ENCODE measurements around the gene KLHL22. TPM values are rescaled to one million over a fixed set of nuclear protein-coding genes. Genes with fewer than 3 reads are reported as not detected.

Gene KLHL22
- total and polyA plus RNA-seq, 4 donors: 2.0 to 20.3 (median 8.7) TPM

- H3K4me1 ChIP-seq (ENCODE audit: control insufficient read depth in 4 of 4, insufficient read depth in 4 of 4, low read length in 3 of 4): no peaks in the 10 kb centered on the region
- H3K36me3 ChIP-seq (ENCODE audit: control insufficient read depth in 4 of 4, insufficient read depth in 3 of 4, low read depth in 1 of 4, low read length in 3 of 4): peaks cover 0 to 22% (median 4%) of the 10 kb centered on the region in 4 donors
- no peak for TF ChIP-seq TAF1 (conservative IDR thresholded peaks at IDR 0.05)
- no peak for TF ChIP-seq REST (IDR thresholded peaks at IDR 0.05)
- TF ChIP-seq FOXA1 (IDR thresholded peaks at IDR 0.05): no peak
- no peak for TF ChIP-seq NR2F2 (IDR thresholded peaks at IDR 0.05)
- no peak for TF ChIP-seq GABPA (IDR thresholded peaks at IDR 0.05 in 1 of 2, conservative IDR thresholded peaks at IDR 0.05 in 1 of 2)
- no peak for TF ChIP-seq EGR1 (IDR thresholded peaks at IDR 0.05; ENCODE audit: low read depth in 2 of 2)
- TF ChIP-seq MAX (IDR thresholded peaks at IDR 0.05): no peak
- no peak for TF ChIP-seq HNF4G (IDR thresholded peaks at IDR 0.05)
- no peak overlapping the region for H3K9ac ChIP-seq (ENCODE audit: low read depth in 1 of 2, low read length in 2 of 2)
- H3K4me3 ChIP-seq (ENCODE audit: low read depth in 1 of 3, low read length in 3 of 3): no peak overlapping the region
- DNase-seq (ENCODE audit: low spot score): no peak
- no peaks in the 10 kb centered on the region for H3K27me3 ChIP-seq (ENCODE audit: control insufficient read depth in 4 of 4, insufficient read depth in 4 of 4, low read length in 3 of 4)
- H3K9me3 ChIP-seq (ENCODE audit: control insufficient read depth in 4 of 4, low read length in 3 of 4): no peaks in the 10 kb centered on the region
- WGBS: 92% methylated on average over 5 of the region's 5 CpGs
- H3K27ac ChIP-seq (ENCODE audit: low read depth in 1 of 2, low read length in 2 of 2): no peak overlapping the region
These were observed 29.9 kb downstream of the KLHL22 start for GRCh38 chr22:20465759-20466077.

- no peak overlapping the region for H3K4me3 ChIP-seq (ENCODE audit: low read depth in 1 of 3, low read length in 3 of 3)
- no peak overlapping the region for H3K9ac ChIP-seq (ENCODE audit: low read depth in 1 of 2, low read length in 2 of 2)
- no peak for TF ChIP-seq REST (IDR thresholded peaks at IDR 0.05)
- TF ChIP-seq NR2F2 (IDR thresholded peaks at IDR 0.05): no peak
- no peak for TF ChIP-seq MAX (IDR thresholded peaks at IDR 0.05)
- no peak for TF ChIP-seq EGR1 (IDR thresholded peaks at IDR 0.05; ENCODE audit: low read depth in 2 of 2)
- TF ChIP-seq HNF4A (conservative IDR thresholded peaks at IDR 0.05): no peak
- no peak for TF ChIP-seq RXRA (IDR thresholded peaks at IDR 0.05)
- TF ChIP-seq HNF4G (IDR thresholded peaks at IDR 0.05): no peak
- TF ChIP-seq SP1 (IDR thresholded peaks at IDR 0.05): no peak
- TF ChIP-seq RAD21 (IDR thresholded peaks at IDR 0.05): no peak
- no peak for TF ChIP-seq YY1 (IDR thresholded peaks at IDR 0.05)
- TF ChIP-seq, protein P1, sequence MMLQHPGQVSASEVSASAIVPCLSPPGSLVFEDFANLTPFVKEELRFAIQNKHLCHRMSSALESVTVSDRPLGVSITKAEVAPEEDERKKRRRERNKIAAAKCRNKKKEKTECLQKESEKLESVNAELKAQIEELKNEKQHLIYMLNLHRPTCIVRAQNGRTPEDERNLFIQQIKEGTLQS (IDR thresholded peaks at IDR 0.05): no peak
- TF ChIP-seq, protein P2, sequence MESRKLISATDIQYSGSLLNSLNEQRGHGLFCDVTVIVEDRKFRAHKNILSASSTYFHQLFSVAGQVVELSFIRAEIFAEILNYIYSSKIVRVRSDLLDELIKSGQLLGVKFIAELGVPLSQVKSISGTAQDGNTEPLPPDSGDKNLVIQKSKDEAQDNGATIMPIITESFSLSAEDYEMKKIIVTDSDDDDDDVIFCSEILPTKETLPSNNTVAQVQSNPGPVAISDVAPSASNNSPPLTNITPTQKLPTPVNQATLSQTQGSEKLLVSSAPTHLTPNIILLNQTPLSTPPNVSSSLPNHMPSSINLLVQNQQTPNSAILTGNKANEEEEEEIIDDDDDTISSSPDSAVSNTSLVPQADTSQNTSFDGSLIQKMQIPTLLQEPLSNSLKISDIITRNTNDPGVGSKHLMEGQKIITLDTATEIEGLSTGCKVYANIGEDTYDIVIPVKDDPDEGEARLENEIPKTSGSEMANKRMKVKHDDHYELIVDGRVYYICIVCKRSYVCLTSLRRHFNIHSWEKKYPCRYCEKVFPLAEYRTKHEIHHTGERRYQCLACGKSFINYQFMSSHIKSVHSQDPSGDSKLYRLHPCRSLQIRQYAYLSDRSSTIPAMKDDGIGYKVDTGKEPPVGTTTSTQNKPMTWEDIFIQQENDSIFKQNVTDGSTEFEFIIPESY (IDR thresholded peaks at IDR 0.05): no peak
- no peak for TF ChIP-seq FOXA1 (IDR thresholded peaks at IDR 0.05)
- no peak for TF ChIP-seq TAF1 (conservative IDR thresholded peaks at IDR 0.05)
- TF ChIP-seq, protein P3, sequence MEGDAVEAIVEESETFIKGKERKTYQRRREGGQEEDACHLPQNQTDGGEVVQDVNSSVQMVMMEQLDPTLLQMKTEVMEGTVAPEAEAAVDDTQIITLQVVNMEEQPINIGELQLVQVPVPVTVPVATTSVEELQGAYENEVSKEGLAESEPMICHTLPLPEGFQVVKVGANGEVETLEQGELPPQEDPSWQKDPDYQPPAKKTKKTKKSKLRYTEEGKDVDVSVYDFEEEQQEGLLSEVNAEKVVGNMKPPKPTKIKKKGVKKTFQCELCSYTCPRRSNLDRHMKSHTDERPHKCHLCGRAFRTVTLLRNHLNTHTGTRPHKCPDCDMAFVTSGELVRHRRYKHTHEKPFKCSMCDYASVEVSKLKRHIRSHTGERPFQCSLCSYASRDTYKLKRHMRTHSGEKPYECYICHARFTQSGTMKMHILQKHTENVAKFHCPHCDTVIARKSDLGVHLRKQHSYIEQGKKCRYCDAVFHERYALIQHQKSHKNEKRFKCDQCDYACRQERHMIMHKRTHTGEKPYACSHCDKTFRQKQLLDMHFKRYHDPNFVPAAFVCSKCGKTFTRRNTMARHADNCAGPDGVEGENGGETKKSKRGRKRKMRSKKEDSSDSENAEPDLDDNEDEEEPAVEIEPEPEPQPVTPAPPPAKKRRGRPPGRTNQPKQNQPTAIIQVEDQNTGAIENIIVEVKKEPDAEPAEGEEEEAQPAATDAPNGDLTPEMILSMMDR (IDR thresholded peaks at IDR 0.05; ENCODE audit: low read depth, low read length, missing input control): no peak
- no peak for TF ChIP-seq GABPA (IDR thresholded peaks at IDR 0.05 in 1 of 2, conservative IDR thresholded peaks at IDR 0.05 in 1 of 2)
- no peak for TF ChIP-seq FOXA2 (IDR thresholded peaks at IDR 0.05)
- TF ChIP-seq JUND (IDR thresholded peaks at IDR 0.05): no peak
- H3K27me3 ChIP-seq (ENCODE audit: control insufficient read depth in 4 of 4, insufficient read depth in 4 of 4, low read length in 3 of 4): no peaks in the 10 kb centered on the region
- no peaks in the 10 kb centered on the region for H3K9me3 ChIP-seq (ENCODE audit: control insufficient read depth in 4 of 4, low read length in 3 of 4)
- DNase-seq (ENCODE audit: low spot score): no peak
- peaks cover 0 to 21% (median 4%) of the 10 kb centered on the region in 4 donors for H3K36me3 ChIP-seq (ENCODE audit: control insufficient read depth in 4 of 4, insufficient read depth in 3 of 4, low read depth in 1 of 4, low read length in 3 of 4)
- H3K4me1 ChIP-seq (ENCODE audit: control insufficient read depth in 4 of 4, insufficient read depth in 4 of 4, low read length in 3 of 4): no peaks in the 10 kb centered on the region
- H3K27ac ChIP-seq (ENCODE audit: low read depth in 1 of 2, low read length in 2 of 2): no peak overlapping the region
- WGBS: 97% methylated on average over 32 of the region's 32 CpGs
These were observed 30.5 kb downstream of the KLHL22 start for GRCh38 chr22:20464912-20465758.

Data from liver (tissue), 9 donors.